HCT116 (cell line): Measurements from ENCODE around the gene LHX2. TPM values are rescaled to one million over a fixed set of nuclear protein-coding genes. Genes with fewer than 3 reads are reported as not detected.

ENCODE experiments used
- ATAC-seq: fragments of 200-7000 bp; cut with Tn5 transposase; 2 replicates; pipeline ENCODE4 v1.9.1; 2020; ENCODE audit warnings: mild to moderate bottlenecking, moderate library complexity
- BruUV-seq: library from RNA; stranded (reverse); fragments of 400-500 nt; replicated peaks from 2 replicates; lab custom pipeline; 2021; lab: Mats Ljungman, UMichigan
- CTCF ChIA-PET: fragments of 300-600 bp; sonication (Branson Sonifier 250); formaldehyde crosslinking; loops from one replicate; lab custom pipeline; 2021; ENCODE audit warnings: antibody characterized with exemption; lab: Charles Lee
- POLR2A ChIA-PET: fragments of 300-600, 350-600 bp; sonication (Branson Sonifier 250); formaldehyde crosslinking; loops from one replicate; lab custom pipeline; 2021; ENCODE audit warnings: antibody characterized with exemption; lab: Charles Lee
- RAD21 ChIA-PET, 2 experiments: fragments of 300-600 bp; sonication (Branson Sonifier 250); formaldehyde crosslinking; loops; one replicate each; lab custom pipeline; 2023; ENCODE audit warnings: low total read pairs in 2 of 2; ENCODE audit not compliant: uncharacterized antibody in 2 of 2, unreplicated experiment in 2 of 2, low non-redundant PET in 1 of 2; lab: Charles Lee
- DNase-seq: peaks from one replicate; pipeline ENCODE4 v3.0.0-alpha.2; 2010; ENCODE audit warnings: low read depth, low spot score
- H2AFZ ChIP-seq: fragments of 200-600 bp; shearing (Covaris generic), sonication (generic); 2 replicates; pipeline ENCODE4 v1.6.1; 2017; ENCODE audit warnings: low read depth, mixed run types, mixed read lengths, antibody characterized with exemption, low read length; ENCODE audit not compliant: poor library complexity, severe bottlenecking
- H3K27ac ChIP-seq: 2 replicates; pipeline ENCODE4 v1.5.1; 2012; ENCODE audit warnings: low read depth, low read length
- H3K27me3 ChIP-seq: fragments of 200-600 bp; sonication (generic); 2 replicates; pipeline ENCODE4 v1.6.1; 2016; ENCODE audit warnings: mixed run types, low read length, mixed read lengths; ENCODE audit not compliant: insufficient read depth
- H3K36me3 ChIP-seq, 2 experiments: fragments of 200-500 bp in 1 of 2; fragments of 200-600 bp in 1 of 2; sonication (Bioruptor generic) in 1 of 2; sonication (generic) in 1 of 2; 2 replicates each; pipeline versions ENCODE4 v1.5.1 to v1.6.1; 2014 to 2016; ENCODE audit warnings: low read length in 2 of 2, inconsistent platforms in 1 of 2, mixed read lengths in 1 of 2, mixed run types in 1 of 2; ENCODE audit not compliant: insufficient read depth in 2 of 2, control insufficient read depth in 1 of 2
- H3K4me1 ChIP-seq, 2 experiments: fragments of 200-600 bp in 1 of 2; sonication (generic) in 1 of 2; 2 replicates each; pipeline versions ENCODE4 v1.5.1 to v1.6.1; 2012 to 2017; ENCODE audit warnings: low read length in 2 of 2, inconsistent platforms in 1 of 2, mild to moderate bottlenecking in 1 of 2, mixed read lengths in 1 of 2, mixed run types in 1 of 2, moderate library complexity in 1 of 2; ENCODE audit not compliant: insufficient read depth in 2 of 2, control insufficient read depth in 1 of 2
- H3K4me2 ChIP-seq: fragments of 200-600 bp; sonication (generic); 2 replicates; pipeline ENCODE4 v1.6.1; 2017; ENCODE audit warnings: mixed run types, low read length, mixed read lengths
- H3K4me3 ChIP-seq, 2 experiments: fragments of 200-600 bp in 1 of 2; sonication (generic) in 1 of 2; replicated peaks in 1 of 2; 2 replicates each; pipeline ENCODE4 v1.5.1; 2011 to 2016; ENCODE audit warnings: low read length in 2 of 2, control low read depth in 1 of 2, low read depth in 1 of 2, mild to moderate bottlenecking in 1 of 2, mixed read lengths in 1 of 2, mixed run types in 1 of 2
- H3K79me2 ChIP-seq: fragments of 200-600 bp; sonication (generic); 2 replicates; pipeline ENCODE4 v1.6.1; 2017; ENCODE audit warnings: mild to moderate bottlenecking, mixed run types, low read length, moderate library complexity, mixed read lengths; ENCODE audit not compliant: insufficient read depth
- H3K9ac ChIP-seq: fragments of 200-600 bp; sonication (generic); 2 replicates; pipeline ENCODE4 v1.6.1; 2016; ENCODE audit warnings: low read length, mixed read lengths
- H3K9me2 ChIP-seq: fragments of 200-600 bp; sonication (generic), shearing (Covaris generic); 2 replicates; pipeline ENCODE4 v1.6.1; 2017; ENCODE audit warnings: mixed run types, mild to moderate bottlenecking, moderate library complexity; ENCODE audit not compliant: insufficient read depth
- H3K9me3 ChIP-seq, 2 experiments: fragments of 200-500 bp in 1 of 2; fragments of 200-600 bp in 1 of 2; sonication (Bioruptor generic) in 1 of 2; sonication (generic) in 1 of 2; 2 replicates each; pipeline ENCODE4 v1.6.1; 2014 to 2017; ENCODE audit warnings: low read length in 2 of 2, mixed read lengths in 2 of 2, inconsistent platforms in 1 of 2, low read depth in 1 of 2, mild to moderate bottlenecking in 1 of 2, mixed run types in 1 of 2, moderate library complexity in 1 of 2; ENCODE audit not compliant: control insufficient read depth in 1 of 2, insufficient read depth in 1 of 2
- H4K20me1 ChIP-seq: fragments of 200-600 bp; sonication (generic), shearing (Covaris generic); 2 replicates; pipeline ENCODE4 v1.6.1; 2017; ENCODE audit warnings: mixed run types, mild to moderate bottlenecking, moderate library complexity; ENCODE audit not compliant: insufficient read depth
- CEBPB ChIP-seq: IDR thresholded peaks from 2 replicates; pipeline ENCODE4 v1.6.1; 2012; ENCODE audit warnings: low read depth
- EGR1 ChIP-seq: IDR thresholded peaks from 2 replicates; pipeline ENCODE4 v1.6.1; 2012; ENCODE audit warnings: low read depth
- ELF1 ChIP-seq: IDR thresholded peaks from 2 replicates; pipeline ENCODE4 v1.6.1; 2012; ENCODE audit warnings: low read depth, borderline replicate concordance
- EZH2phosphoT487 ChIP-seq: fragments of 200-600 bp; IDR thresholded peaks from 2 replicates; pipeline ENCODE4 v1.6.1; 2018; ENCODE audit warnings: antibody characterized with exemption, borderline replicate concordance
- JUND ChIP-seq: IDR thresholded peaks from 2 replicates; pipeline ENCODE4 v1.6.1; 2012
- POLR2AphosphoS5 ChIP-seq: IDR thresholded peaks from 2 replicates; pipeline ENCODE4 v1.6.1; 2011; ENCODE audit warnings: mild to moderate bottlenecking, low read depth, low read length, moderate library complexity
- SP1 ChIP-seq: IDR thresholded peaks from 2 replicates; pipeline ENCODE4 v1.6.1; 2012; ENCODE audit warnings: low read depth
- SRF ChIP-seq: IDR thresholded peaks from 2 replicates; pipeline ENCODE4 v1.6.1; 2012; ENCODE audit warnings: low read depth
- TCF7L2 ChIP-seq: IDR thresholded peaks from 2 replicates; pipeline ENCODE4 v1.7.0; 2011; ENCODE audit warnings: borderline replicate concordance, inconsistent platforms; ENCODE audit not compliant: insufficient read depth, insufficient read length; ENCODE audit errors: extremely low read depth
- YY1 ChIP-seq: IDR thresholded peaks from 2 replicates; pipeline ENCODE4 v1.6.1; 2011; ENCODE audit warnings: low read length, low read depth, moderate library complexity, mild to moderate bottlenecking; ENCODE audit not compliant: insufficient replicate concordance; ENCODE audit errors: extremely low read depth
- ZFX ChIP-seq: fragments of 450-650 bp; IDR thresholded peaks from 2 replicates; pipeline ENCODE4 v1.6.1; 2017
- ZNF274 ChIP-seq: fragments of 200-500 bp; sonication (Bioruptor generic); IDR thresholded peaks from 2 replicates; pipeline ENCODE4 v1.6.1; 2014; ENCODE audit warnings: mild to moderate bottlenecking, low read depth, low read length, inconsistent platforms
- intact Hi-C: fragments of 100-400 bp; cut with micrococcal nuclease; formaldehyde crosslinking; loops from 2 replicates; pipeline ENCODE4 v1.10.0; 2022
- total RNA-seq: library from RNA; stranded (reverse); gene quantifications from one replicate; pipeline ENCODE4 v1.2.1, GENCODE V29; 2021; ENCODE audit not compliant: unreplicated experiment
- TF ChIP-seq, protein P1 (sequence below): IDR thresholded peaks from 2 replicates; pipeline ENCODE4 v1.6.1; 2012
- TF ChIP-seq, protein P2 (sequence below): IDR thresholded peaks from 2 replicates; pipeline ENCODE4 v1.6.1; 2011; ENCODE audit warnings: mild to moderate bottlenecking, low read length, moderate library complexity; ENCODE audit not compliant: insufficient replicate concordance; ENCODE audit errors: extremely low read depth

LHX2 gene
- total RNA-seq, 1 experiment from 2014 or later, result 10.2 TPM

DNA sequence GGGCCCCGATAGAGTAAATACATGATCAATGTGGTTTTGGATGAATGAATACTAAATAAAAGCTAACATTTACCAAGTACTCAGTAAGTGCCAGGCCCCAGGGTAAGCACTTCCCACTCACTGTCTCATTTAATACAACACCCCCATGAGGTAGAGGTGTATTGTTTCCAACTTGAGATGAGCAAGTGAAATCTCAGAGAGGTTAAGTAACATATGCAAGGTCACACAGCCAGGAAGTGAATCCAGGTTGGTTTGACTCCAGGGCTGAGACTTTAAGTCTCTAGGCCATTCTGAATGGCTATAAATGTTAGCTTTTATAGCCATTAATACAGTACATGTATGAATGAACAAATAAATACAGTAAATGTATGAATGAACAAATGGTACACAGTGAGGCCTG lies 39.4 kb downstream of the LHX2 start:
- H3K4me3 ChIP-seq, result no peak overlapping the region
- no peak for DNase-seq
- intact Hi-C loops, result no loop called here
- no peaks in the 10 kb centered on the region for H3K79me2 ChIP-seq
- BruUV-seq, result no TSS peak
- ChIA-PET CTCF (interaction anchor here (1.1 to 3.2 kb wide), 2 partner anchors 10 to 12 kb away, joined by 3 to 19 read pairs; no protein-coding TSS in a partner anchor), POLR2A (no interaction called here), RAD21 (no interaction called here)
- H3K9me3 ChIP-seq, result no peaks in the 10 kb centered on the region
- no peaks in the 10 kb centered on the region for H3K36me3 ChIP-seq
- H3K9me2 ChIP-seq, result no peaks in the 10 kb centered on the region
- no peaks in the 10 kb centered on the region for H4K20me1 ChIP-seq
- peaks cover 0 to 7% of the 10 kb centered on the region in 2 experiments; a peak in 2 of 4 replicates for H3K4me1 ChIP-seq
- H3K27ac ChIP-seq, result no peak overlapping the region
- H3K4me2 ChIP-seq, result no peak overlapping the region
- no peak for ATAC-seq
- H3K9ac ChIP-seq, result no peak overlapping the region
- TF ChIP-seq EGR1 (no peak), JUND (no peak), ZNF274 (no peak), POLR2AphosphoS5 (no peak), ELF1 (no peak), ZFX (no peak), YY1 (no peak), EZH2phosphoT487 (no peak), TCF7L2 (no peak), CEBPB (no peak), SP1 (no peak), SRF (no peak)
- TF ChIP-seq, protein P1, sequence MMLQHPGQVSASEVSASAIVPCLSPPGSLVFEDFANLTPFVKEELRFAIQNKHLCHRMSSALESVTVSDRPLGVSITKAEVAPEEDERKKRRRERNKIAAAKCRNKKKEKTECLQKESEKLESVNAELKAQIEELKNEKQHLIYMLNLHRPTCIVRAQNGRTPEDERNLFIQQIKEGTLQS, result no peak
- TF ChIP-seq, protein P2, sequence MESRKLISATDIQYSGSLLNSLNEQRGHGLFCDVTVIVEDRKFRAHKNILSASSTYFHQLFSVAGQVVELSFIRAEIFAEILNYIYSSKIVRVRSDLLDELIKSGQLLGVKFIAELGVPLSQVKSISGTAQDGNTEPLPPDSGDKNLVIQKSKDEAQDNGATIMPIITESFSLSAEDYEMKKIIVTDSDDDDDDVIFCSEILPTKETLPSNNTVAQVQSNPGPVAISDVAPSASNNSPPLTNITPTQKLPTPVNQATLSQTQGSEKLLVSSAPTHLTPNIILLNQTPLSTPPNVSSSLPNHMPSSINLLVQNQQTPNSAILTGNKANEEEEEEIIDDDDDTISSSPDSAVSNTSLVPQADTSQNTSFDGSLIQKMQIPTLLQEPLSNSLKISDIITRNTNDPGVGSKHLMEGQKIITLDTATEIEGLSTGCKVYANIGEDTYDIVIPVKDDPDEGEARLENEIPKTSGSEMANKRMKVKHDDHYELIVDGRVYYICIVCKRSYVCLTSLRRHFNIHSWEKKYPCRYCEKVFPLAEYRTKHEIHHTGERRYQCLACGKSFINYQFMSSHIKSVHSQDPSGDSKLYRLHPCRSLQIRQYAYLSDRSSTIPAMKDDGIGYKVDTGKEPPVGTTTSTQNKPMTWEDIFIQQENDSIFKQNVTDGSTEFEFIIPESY, result no peak
- no peaks in the 10 kb centered on the region for H3K27me3 ChIP-seq
- H2AFZ ChIP-seq, result no peak overlapping the region
